LNCaP clone FGC (cell line): ENCODE data around the gene SMAD5.

Experiments
- DNase-seq: peaks from one replicate; pipeline ENCODE4 v3.0.0-alpha.2; 2011; ENCODE audit warnings: low read depth
- H3K4me3 ChIP-seq: 2 replicates; pipeline ENCODE4 v1.5.1; 2011; ENCODE audit warnings: mild to moderate bottlenecking, low read depth, low read length, control low read depth
- TF ChIP-seq, protein P1 (sequence below): IDR thresholded peaks from 2 replicates; pipeline ENCODE4 v1.5.1; 2012; ENCODE audit warnings: mild to moderate bottlenecking; ENCODE audit not compliant: control insufficient read depth, insufficient read depth; ENCODE audit errors: extremely low read depth

SMAD5 gene

DNA sequence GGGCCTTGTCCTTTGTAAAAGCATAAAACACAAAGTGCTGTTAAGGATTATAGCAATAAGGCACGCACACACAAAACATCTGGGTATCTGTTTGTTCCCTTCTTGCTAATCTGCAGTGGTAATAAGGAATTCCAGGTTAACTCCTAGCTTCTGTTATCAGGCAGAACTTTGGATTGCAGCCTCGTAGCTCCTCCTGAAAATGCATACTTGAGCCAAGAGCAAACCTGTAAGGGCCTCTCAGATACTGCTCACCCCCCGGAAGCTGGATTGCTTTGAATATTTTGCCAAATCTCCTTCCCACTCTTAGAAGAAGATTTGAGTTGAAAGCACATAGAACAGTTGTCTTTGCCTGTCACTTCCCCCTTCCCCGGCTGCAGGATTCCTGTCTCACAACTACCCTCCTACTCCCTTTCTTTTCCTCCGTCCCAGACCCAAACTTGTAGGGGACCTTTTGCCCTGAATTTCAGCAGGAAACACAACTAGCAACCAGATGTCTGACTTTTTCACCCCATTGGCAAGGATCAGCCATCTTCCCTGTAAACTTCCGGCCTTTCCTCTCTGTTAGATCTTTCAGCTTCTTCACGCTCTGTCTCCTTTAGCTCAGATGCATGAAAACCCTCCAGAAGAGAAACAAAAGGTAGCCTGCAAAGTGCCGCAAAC is 28.2 kb upstream of the SMAD5 start:
- DNase-seq, result no peak
- TF ChIP-seq, protein P1, sequence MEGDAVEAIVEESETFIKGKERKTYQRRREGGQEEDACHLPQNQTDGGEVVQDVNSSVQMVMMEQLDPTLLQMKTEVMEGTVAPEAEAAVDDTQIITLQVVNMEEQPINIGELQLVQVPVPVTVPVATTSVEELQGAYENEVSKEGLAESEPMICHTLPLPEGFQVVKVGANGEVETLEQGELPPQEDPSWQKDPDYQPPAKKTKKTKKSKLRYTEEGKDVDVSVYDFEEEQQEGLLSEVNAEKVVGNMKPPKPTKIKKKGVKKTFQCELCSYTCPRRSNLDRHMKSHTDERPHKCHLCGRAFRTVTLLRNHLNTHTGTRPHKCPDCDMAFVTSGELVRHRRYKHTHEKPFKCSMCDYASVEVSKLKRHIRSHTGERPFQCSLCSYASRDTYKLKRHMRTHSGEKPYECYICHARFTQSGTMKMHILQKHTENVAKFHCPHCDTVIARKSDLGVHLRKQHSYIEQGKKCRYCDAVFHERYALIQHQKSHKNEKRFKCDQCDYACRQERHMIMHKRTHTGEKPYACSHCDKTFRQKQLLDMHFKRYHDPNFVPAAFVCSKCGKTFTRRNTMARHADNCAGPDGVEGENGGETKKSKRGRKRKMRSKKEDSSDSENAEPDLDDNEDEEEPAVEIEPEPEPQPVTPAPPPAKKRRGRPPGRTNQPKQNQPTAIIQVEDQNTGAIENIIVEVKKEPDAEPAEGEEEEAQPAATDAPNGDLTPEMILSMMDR, result no peak
- no peak overlapping the region for H3K4me3 ChIP-seq

GRCh38 chr5:136106351-136107031 is 26.2 kb upstream of the SMAD5 start:
- no peak overlapping the region for H3K4me3 ChIP-seq
- TF ChIP-seq, protein P1, result no peak
- DNase-seq, result no peak

DNA sequence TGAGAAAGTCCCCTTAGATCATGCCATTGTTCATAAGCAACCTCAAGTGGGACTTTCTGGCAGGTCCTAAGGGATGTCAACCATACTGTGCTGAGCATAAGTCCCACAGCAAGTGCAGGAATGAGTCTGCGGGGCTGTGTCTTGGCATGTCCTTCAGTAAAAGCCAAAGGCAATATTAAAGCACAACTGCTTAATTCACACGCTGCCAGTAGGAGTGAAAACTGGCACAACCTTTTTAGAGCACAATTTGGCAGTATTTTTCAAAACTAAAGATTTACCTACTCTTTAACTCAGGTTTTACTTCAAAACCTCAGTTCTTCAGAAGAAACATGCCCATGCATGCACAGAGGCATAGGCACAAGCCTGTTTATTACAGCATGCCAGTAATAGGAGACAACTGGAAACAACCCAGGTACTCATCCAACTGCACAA is 24.4 kb upstream of the SMAD5 start:
- no peak overlapping the region for H3K4me3 ChIP-seq
- TF ChIP-seq, protein P1, result no peak

DNA sequence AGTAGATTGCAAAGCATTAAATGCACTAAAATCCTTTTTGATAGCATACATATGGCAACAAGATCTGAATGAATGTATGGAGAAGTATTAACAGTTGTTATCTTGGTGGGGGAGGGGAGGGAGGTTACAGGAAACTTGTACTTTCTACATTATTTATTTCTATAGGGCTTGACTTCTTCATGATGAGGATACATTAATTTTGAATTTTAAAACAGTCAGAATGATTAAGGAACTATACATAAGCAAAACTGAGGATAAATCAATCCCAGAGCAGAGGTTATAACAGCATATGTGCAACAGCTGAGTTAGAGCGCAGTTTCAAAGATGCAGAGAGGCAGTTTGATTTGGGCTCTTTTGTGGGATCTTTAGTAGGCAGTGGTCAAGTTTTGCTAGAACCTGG is 23.9 kb upstream of the SMAD5 start:
- no peak for DNase-seq
- no peak overlapping the region for H3K4me3 ChIP-seq
- TF ChIP-seq, protein P1, result no peak

More for the DNA sequence above, 24.4 kb upstream of the SMAD5 start:
- DNase-seq, result no peak

DNA sequence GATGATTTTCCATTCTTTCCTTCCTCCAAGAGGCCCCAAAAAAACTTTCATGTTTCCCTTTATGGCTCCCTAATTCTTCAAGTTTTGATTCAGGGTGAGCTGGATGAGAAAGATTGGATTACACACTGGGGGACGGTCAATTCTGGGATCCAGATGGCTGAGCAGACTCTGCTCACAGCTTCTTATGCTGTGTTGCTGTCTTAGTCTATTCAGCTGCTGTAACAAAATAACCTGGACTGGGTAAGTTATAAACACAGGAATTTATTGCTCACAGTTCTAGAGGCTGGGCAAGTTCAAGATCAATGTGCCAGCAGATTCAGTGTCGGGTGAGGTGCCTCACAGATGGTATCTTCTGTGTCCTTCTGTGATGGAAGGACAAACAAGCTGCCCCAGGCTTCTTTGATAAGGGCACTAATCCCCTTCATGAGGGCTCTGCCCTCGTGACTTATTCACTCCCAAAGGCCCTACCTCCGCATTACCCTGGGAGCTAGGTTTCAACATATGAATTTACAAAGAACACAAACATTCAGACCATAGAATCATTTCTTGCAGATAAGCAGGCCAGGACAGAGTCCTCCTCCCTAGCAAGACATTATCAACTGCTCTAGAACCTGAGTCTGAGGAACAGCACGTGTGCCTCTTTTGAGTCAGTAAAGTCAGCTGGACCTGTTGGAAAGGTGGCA is 23.1 kb upstream of the SMAD5 start:
- H3K4me3 ChIP-seq, result no peak overlapping the region
- TF ChIP-seq, protein P1, result no peak
- DNase-seq, result no peak

DNA sequence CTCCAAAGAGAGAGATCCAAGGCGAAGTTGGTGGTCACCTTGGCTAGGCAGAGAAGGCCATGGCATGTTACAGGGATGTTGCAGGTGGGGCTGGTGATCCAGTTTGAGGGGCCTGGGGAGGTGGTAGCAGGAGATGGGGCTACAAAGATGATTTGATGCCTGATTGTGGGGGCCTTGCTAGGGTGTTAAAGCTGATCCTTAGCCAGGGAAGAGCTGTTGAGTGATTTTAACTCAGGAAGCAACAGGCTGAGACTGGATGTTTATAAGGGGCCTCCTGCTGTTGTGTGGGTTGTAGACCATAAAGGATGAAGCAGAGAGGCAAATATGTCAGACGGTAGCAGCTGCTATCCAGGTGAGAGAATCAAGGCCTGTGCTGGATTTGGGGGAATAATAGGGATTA is 19.0 kb upstream of the SMAD5 start:
- TF ChIP-seq, protein P1, result no peak
- DNase-seq, result no peak
- no peak overlapping the region for H3K4me3 ChIP-seq
